ENCODE measurements around the gene KIRREL3.

Gene KIRREL3

DNA sequence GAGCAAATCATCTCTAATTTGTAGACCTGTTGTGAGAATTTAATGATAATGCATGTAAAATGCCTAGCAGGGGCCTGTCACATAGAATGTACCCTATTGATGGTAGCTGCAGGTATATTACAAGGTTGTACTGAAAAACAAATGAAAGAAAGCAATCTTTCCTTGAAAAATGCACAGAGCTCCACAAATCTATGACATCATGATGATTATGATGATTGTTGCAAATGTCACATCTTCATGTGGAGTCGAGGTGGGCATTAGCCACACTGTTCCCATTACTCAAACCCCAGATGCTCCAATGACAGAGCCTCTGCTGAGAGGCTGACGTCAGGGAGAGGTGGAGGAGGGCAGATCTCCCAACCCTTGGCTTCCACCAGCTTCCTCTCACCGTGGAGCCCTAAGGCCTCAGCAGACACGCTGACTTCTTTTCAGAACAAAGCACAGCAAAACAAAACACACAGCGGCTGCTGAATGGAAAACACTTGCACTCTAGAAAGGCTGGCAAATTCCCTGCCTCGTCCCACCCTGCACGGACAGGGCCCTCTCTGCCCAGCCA, 298.3 kb downstream of the KIRREL3 start:
- Histone ChIP-seq H3K4me1 (ENCODE audit: control insufficient read depth in 1 of 2, insufficient read depth in 1 of 2, low read depth in 1 of 2, low read length in 1 of 2) (no peaks in the 10 kb centered on the region), H3K4me3 (ENCODE audit: low read depth in 1 of 2, low read length in 1 of 2) (no peak overlapping the region), H3K27ac (no peak overlapping the region), H3K36me3 (no peaks in the 10 kb centered on the region), H3K9me3 (no peaks in the 10 kb centered on the region), H3K27me3 (peaks cover 4% of the 10 kb centered on the region)
- TF ChIP-seq, protein P1, sequence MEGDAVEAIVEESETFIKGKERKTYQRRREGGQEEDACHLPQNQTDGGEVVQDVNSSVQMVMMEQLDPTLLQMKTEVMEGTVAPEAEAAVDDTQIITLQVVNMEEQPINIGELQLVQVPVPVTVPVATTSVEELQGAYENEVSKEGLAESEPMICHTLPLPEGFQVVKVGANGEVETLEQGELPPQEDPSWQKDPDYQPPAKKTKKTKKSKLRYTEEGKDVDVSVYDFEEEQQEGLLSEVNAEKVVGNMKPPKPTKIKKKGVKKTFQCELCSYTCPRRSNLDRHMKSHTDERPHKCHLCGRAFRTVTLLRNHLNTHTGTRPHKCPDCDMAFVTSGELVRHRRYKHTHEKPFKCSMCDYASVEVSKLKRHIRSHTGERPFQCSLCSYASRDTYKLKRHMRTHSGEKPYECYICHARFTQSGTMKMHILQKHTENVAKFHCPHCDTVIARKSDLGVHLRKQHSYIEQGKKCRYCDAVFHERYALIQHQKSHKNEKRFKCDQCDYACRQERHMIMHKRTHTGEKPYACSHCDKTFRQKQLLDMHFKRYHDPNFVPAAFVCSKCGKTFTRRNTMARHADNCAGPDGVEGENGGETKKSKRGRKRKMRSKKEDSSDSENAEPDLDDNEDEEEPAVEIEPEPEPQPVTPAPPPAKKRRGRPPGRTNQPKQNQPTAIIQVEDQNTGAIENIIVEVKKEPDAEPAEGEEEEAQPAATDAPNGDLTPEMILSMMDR (IDR thresholded peaks at IDR 0.05) = no peak

DNA sequence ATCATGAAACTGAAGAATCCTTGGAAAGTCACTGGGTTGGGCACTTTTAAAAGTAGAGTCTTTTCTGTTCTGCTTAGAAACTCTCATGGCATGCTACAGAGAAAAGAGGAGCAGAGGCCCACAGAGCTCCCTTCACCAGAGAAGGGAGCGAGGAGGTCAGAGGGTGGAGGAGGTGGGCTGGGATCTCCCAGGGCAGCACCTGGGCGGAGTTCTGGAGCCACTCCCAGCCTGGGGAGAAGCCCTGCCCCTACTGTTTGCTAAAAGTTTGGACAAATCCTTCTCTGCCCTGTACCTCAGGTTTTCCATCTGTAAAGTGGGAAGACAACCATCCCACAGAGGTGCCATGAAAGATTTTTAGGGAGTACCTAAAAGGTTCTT, 299.1 kb downstream of the KIRREL3 start:
- Histone ChIP-seq H3K27ac (no peak overlapping the region), H3K27me3 (peaks cover 4% of the 10 kb centered on the region), H3K9me3 (no peaks in the 10 kb centered on the region), H3K36me3 (no peaks in the 10 kb centered on the region), H3K4me1 (ENCODE audit: control insufficient read depth in 1 of 2, insufficient read depth in 1 of 2, low read depth in 1 of 2, low read length in 1 of 2) (no peaks in the 10 kb centered on the region), H3K4me3 (ENCODE audit: low read depth in 1 of 2, low read length in 1 of 2) (no peak overlapping the region)
- TF ChIP-seq, protein P1 (IDR thresholded peaks at IDR 0.05) = no peak

DNA sequence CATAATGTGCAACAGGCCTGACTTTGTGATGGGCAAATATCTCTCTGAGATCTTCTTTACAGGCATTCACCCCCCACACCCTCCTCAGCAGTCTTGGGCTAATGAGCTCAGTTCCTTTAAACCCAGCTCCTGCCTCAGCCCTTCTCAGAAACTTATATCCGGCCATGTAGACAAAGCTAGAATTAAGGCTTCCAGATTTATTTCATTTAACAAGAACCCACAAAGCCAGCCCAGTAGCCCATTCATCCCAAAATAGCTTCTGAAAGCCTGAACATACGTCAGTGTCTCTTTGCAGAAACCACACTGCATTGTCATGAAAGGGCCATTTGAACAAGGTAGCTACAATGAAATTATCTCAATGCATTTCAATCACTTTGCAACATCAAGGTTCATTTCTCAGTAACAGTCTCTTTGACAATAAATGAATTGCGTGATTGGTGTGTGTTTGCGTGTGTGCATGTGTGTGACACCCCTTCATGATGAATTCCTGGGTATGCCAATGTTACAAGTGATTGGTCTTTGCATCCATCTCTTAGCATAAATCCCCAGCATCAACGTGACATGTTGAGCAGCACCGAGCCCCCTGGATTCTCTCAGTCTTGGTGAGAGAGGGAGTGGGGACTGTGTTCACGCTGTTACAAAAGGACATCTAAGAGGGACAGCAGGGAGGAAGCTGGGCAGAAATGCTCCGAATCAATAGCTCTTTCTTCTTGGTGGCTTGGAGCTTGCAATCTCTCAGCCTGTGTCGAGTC, 299.6 kb downstream of the KIRREL3 start:
- no peaks in the 10 kb centered on the region for H3K36me3 ChIP-seq
- no peak overlapping the region for H3K27ac ChIP-seq
- no peaks in the 10 kb centered on the region for H3K9me3 ChIP-seq
- H3K4me3 ChIP-seq (ENCODE audit: low read depth in 1 of 2, low read length in 1 of 2) = no peak overlapping the region
- peaks cover 4% of the 10 kb centered on the region for H3K27me3 ChIP-seq
- TF ChIP-seq, protein P1 (IDR thresholded peaks at IDR 0.05) = no peak
- H3K4me1 ChIP-seq (ENCODE audit: control insufficient read depth in 1 of 2, insufficient read depth in 1 of 2, low read depth in 1 of 2, low read length in 1 of 2) = no peaks in the 10 kb centered on the region

DNA sequence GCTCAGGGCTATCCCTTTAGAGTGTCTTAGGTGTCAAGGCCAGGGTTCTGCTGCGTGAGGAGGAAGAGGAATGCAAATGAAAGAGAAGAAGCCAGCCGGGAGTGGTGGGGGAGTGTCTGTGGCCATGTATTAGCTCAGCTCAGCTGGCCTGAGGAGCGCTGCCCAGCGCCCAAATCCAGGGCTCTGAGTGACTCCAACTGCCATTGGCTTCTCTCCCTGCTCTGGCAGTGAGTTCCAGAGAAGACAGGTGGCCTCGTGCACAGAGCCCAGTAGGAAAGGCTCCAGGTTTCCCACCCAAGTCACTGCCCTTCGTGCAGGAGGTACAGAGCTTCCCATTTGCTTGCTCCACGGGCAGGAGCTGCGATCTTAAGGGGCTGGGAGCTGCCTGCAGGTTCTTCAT, 302.0 kb downstream of the KIRREL3 start:
- H3K27ac ChIP-seq = no peak overlapping the region
- no peak overlapping the region for H3K4me3 ChIP-seq (ENCODE audit: low read depth in 1 of 2, low read length in 1 of 2)
- H3K36me3 ChIP-seq = no peaks in the 10 kb centered on the region
- H3K9me3 ChIP-seq = no peaks in the 10 kb centered on the region
- H3K27me3 ChIP-seq = peaks cover 4% of the 10 kb centered on the region
- TF ChIP-seq, protein P1 (IDR thresholded peaks at IDR 0.05) = no peak
- no peaks in the 10 kb centered on the region for H3K4me1 ChIP-seq (ENCODE audit: control insufficient read depth in 1 of 2, insufficient read depth in 1 of 2, low read depth in 1 of 2, low read length in 1 of 2)

DNA sequence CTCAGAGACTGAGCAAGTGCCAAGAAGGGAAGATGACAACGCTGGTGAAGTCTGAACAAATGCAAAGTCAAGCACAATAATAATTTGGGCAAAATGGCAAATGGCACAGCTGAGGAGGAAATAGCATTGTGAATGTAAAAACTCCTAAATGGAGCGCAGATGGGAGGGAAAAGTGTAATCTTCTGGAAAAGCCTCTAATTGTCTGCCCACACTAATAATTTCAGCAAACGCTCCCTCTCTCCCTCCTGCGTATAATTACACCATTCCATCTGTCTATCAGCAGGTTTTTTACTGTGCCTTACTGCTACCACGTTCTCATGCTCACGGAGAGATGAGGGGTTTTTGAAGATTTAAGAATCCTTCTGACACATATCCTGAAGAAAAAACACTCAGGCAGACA, 302.6 kb downstream of the KIRREL3 start:
- Histone ChIP-seq H3K4me3 (ENCODE audit: low read depth in 1 of 2, low read length in 1 of 2) (no peak overlapping the region), H3K9me3 (no peaks in the 10 kb centered on the region), H3K36me3 (no peaks in the 10 kb centered on the region), H3K4me1 (ENCODE audit: control insufficient read depth in 1 of 2, insufficient read depth in 1 of 2, low read depth in 1 of 2, low read length in 1 of 2) (no peaks in the 10 kb centered on the region), H3K27ac (no peak overlapping the region), H3K27me3 (peaks cover 4% of the 10 kb centered on the region)
- TF ChIP-seq, protein P1 (IDR thresholded peaks at IDR 0.05) = no peak

Data from neutrophil (primary cell).